Small intestine (tissue), 7 donors: ENCODE data around the gene CPB2. TPM values are rescaled to one million over a fixed set of nuclear protein-coding genes. Genes with fewer than 3 reads are reported as not detected.

Source experiments
- DNase-seq, 2 donors: peaks; one replicate each; pipeline versions ENCODE4 v3.0.0 to v3.0.0-alpha.2; 2013
- FAIRE-seq: peaks from 2 replicates; lab custom pipeline; 2012; peaks lifted over from hg19 to GRCh38; lab: Jason Lieb, UNC
- H3K27ac ChIP-seq, 3 donors: one replicate each; pipeline ENCODE4 v1.5.1; 2013; ENCODE audit warnings: low read length in 2 of 3, mild to moderate bottlenecking in 2 of 3, control low read depth in 1 of 3, inconsistent platforms in 1 of 3, low read depth in 1 of 3, moderate library complexity in 1 of 3
- H3K27me3 ChIP-seq, 3 donors: one replicate each; pipeline ENCODE4 v1.6.1; 2013; ENCODE audit warnings: low read length in 3 of 3, inconsistent platforms in 1 of 3; ENCODE audit not compliant: control insufficient read depth in 3 of 3, insufficient read depth in 3 of 3
- H3K36me3 ChIP-seq, 3 donors: one replicate each; pipeline ENCODE4 v1.6.1; 2013; ENCODE audit warnings: low read length in 3 of 3, inconsistent platforms in 1 of 3, low read depth in 1 of 3, mild to moderate bottlenecking in 1 of 3, moderate library complexity in 1 of 3; ENCODE audit not compliant: control insufficient read depth in 3 of 3, insufficient read depth in 2 of 3
- H3K4me1 ChIP-seq, 3 donors: one replicate each; pipeline ENCODE4 v1.6.1; 2013; ENCODE audit warnings: low read length in 2 of 3, inconsistent platforms in 1 of 3, low read depth in 1 of 3, mild to moderate bottlenecking in 1 of 3, moderate library complexity in 1 of 3; ENCODE audit not compliant: control insufficient read depth in 3 of 3, insufficient read depth in 2 of 3
- H3K4me3 ChIP-seq, 3 donors: one replicate each; pipeline ENCODE4 v1.5.1; 2013; ENCODE audit warnings: low read length in 3 of 3, control low read depth in 1 of 3, inconsistent platforms in 1 of 3, low read depth in 1 of 3, mild to moderate bottlenecking in 1 of 3, moderate library complexity in 1 of 3
- H3K9me3 ChIP-seq, 2 donors: one replicate each; pipeline ENCODE4 v1.6.1; 2013; ENCODE audit warnings: low read depth in 1 of 2, low read length in 1 of 2; ENCODE audit not compliant: control insufficient read depth in 2 of 2, insufficient read depth in 1 of 2
- WGBS, 3 donors: extraction: QIAGEN DNeasy Blood & Tissue Kit; methylation state at CpG; one replicate each; pipeline ENCODE4 v1.1.7; 2013; 5-methylcytosine and 5-hydroxymethylcytosine counted together
- polyA plus RNA-seq, 4 donors: library from polyadenylated mRNA; stranded (reverse) in 3 of 4; unstranded in 1 of 4; fragments of 200-250 nt in 3 of 4; fragments of 120-200 nt in 1 of 4; gene quantifications; one replicate each; pipeline versions ENCODE4 v1.2.1 to v1.2.3, GENCODE V29; 2013
- donor health status: healthy with polysubstance abuse.
- donor health status: control.
- donor health status: control.
- donor health status: Bipolar disorder and iron deficiency.
- donor health status: healthy.

The CPB2 gene
- polyA plus RNA-seq, 4 donors = 0.06 TPM; not detected in 3

DNA sequence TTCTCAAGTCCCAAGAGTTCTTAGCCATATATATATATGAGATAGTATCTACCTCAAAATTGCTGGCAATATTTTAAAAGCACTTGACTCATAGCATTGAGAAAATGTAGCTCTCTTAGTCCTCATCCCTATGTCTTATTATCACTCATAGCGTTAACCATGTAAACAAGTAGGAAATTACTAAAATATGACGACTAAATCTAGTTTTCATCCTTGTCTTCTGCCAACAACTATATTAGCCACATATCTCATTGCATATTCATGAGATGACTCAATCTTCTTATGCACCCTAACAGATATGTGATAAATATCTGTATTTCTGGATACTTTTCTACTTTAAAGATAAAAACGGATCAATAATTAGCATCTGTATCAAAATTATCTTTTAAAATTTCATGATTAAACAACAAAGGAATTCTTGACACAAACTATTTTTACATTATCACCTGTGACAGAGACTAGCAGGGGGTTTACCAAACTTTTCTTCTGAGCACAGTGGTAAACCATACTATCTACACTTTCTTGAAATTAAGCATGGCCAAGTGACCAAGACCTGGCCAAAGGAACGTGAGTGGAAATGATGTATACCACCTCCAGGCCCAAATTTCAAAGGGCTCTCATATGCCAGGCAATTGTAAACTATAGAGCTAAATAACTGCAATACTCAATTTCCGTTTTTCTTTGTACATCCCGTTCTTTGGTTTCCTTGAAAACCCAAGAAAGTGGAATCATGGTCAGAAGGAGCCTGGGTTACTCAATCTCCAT lies 98.0 kb downstream of the CPB2 start:
- H3K27ac ChIP-seq = no peak overlapping the region
- DNase-seq (no peak), FAIRE-seq (no peak)
- no peaks in the 10 kb centered on the region for H3K4me1 ChIP-seq
- H3K4me3 ChIP-seq = no peak overlapping the region
- peaks cover 4 to 15% (median 5%) of the 10 kb centered on the region in 3 donors for H3K36me3 ChIP-seq
- no peaks in the 10 kb centered on the region for H3K27me3 ChIP-seq
- H3K9me3 ChIP-seq = no peaks in the 10 kb centered on the region
- 84 to 91% (median 90%) methylated on average over 6 of the region's 6 CpGs for WGBS, 3 donors

DNA sequence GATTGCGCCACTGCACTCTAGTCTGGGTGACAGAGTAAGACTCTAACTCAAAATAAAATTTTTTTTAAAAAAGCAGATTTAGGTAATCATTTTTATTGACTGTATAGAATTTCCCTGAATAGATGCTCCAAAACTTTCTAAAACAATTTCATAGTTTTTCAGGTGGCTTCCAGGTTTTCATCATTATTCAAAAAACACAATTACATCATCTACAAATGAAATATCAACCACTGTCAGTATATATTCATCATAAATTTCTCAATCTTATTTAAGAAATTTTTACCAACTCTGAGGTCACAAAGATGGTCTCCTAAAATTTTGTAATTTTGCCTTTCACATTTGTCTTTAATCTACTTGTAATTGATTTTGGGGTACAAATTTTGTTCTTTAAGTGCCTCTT lies 100.3 kb downstream of the CPB2 start:
- Histone ChIP-seq H3K4me1 (no peaks in the 10 kb centered on the region), H3K27me3 (no peaks in the 10 kb centered on the region), H3K27ac (no peak overlapping the region), H3K4me3 (no peak overlapping the region), H3K9me3 (no peaks in the 10 kb centered on the region), H3K36me3 (peaks cover 6 to 15% (median 10%) of the 10 kb centered on the region in 3 donors)
- DNase-seq (no peak), FAIRE-seq (no peak)
- 95 to 100% (median 98%) methylated on average over 1 of the region's 1 CpG for WGBS, 3 donors

Other genes with a start within 250 kb of the CPB2 start
- 10 to 100 TPM in 3 of 4 donors, 1 to 10 TPM in 1; 9.2 to 34.5 (median 10.8) TPM for gene ZC3H13, start 52.3 kb downstream of the CPB2 start, polyA plus RNA-seq
- 10 to 100 TPM; 14.1 to 35.5 (median 24.7) TPM for gene LCP1, start 77.1 kb upstream of the CPB2 start, polyA plus RNA-seq
- under 1 TPM in 1 of 4 donors, not detected in 3; 0.03 TPM for gene LRRC63, start 106.9 kb upstream of the CPB2 start, polyA plus RNA-seq